Gastroesophageal sphincter (tissue), 3 donors: ENCODE results near the gene CELA2B.

Experiments
- CTCF ChIP-seq, 4 experiments: fragments of 200-600 bp in 2 of 4; fragments of 450-650 bp in 2 of 4; sonication (generic) in 1 of 4; IDR thresholded peaks; one replicate each; pipeline ENCODE4 v1.5.1; 2017 to 2019; ENCODE audit warnings: antibody characterized with exemption in 4 of 4, mild to moderate bottlenecking in 2 of 4, moderate library complexity in 2 of 4
- POLR2AphosphoS5 ChIP-seq: sonication (generic); formaldehyde crosslinking; IDR thresholded peaks from one replicate; pipeline ENCODE4 v1.6.1; 2017; ENCODE audit warnings: antibody characterized with exemption

- TF ChIP-seq CTCF (IDR thresholded peaks at IDR 0.05), result no peak
- TF ChIP-seq POLR2AphosphoS5, result no peak
Measured at GRCh38 chr1:15526021-15526489, 50.2 kb downstream of the CELA2B start.
